KMS-11 (cell line): ENCODE data around the gene WRNIP1.

Experiments
- H2AFZ ChIP-seq: fragments of 200-600 bp; sonication (generic); 2 replicates; pipeline ENCODE4 v1.6.1; 2016; ENCODE audit warnings: antibody characterized with exemption, mixed run types, low read depth
- H3K27ac ChIP-seq: fragments of 200-600 bp; sonication (generic); 2 replicates; pipeline ENCODE4 v1.6.1; 2016; ENCODE audit warnings: mild to moderate bottlenecking, mixed run types
- H3K27me3 ChIP-seq: fragments of 200-600 bp; sonication (generic); 2 replicates; pipeline ENCODE4 v1.6.1; 2017; ENCODE audit warnings: mild to moderate bottlenecking, low read depth, mixed run types, moderate library complexity; ENCODE audit not compliant: insufficient read depth
- H3K36me3 ChIP-seq: fragments of 200-600 bp; sonication (generic); 2 replicates; pipeline ENCODE4 v1.6.1; 2017; ENCODE audit warnings: mild to moderate bottlenecking, mixed run types; ENCODE audit not compliant: insufficient read depth
- H3K4me1 ChIP-seq: fragments of 200-600 bp; sonication (generic); 2 replicates; pipeline ENCODE4 v1.6.1; 2016; ENCODE audit warnings: mild to moderate bottlenecking, low read depth, mixed run types; ENCODE audit not compliant: poor library complexity, severe bottlenecking
- H3K4me2 ChIP-seq: fragments of 200-600 bp; sonication (generic); 2 replicates; pipeline ENCODE4 v1.7.0; 2016; ENCODE audit warnings: mild to moderate bottlenecking, mixed run types
- H3K4me3 ChIP-seq: fragments of 200-600 bp; sonication (generic); IDR thresholded peaks from 2 replicates; pipeline ENCODE4 v1.6.1; 2017; ENCODE audit warnings: low read depth, low read length, mixed read lengths; ENCODE audit not compliant: insufficient read depth
- H3K79me2 ChIP-seq: fragments of 200-600 bp; sonication (generic); 2 replicates; pipeline ENCODE4 v1.6.1; 2016; ENCODE audit warnings: low read depth, mixed run types; ENCODE audit not compliant: insufficient read depth
- H3K9ac ChIP-seq: fragments of 200-600 bp; sonication (generic); 2 replicates; pipeline ENCODE4 v1.6.1; 2016; ENCODE audit warnings: mild to moderate bottlenecking, mixed run types
- H4K20me1 ChIP-seq: fragments of 200-600 bp; sonication (generic); 2 replicates; pipeline ENCODE4 v1.6.1; 2016; ENCODE audit warnings: mild to moderate bottlenecking, mixed run types; ENCODE audit not compliant: insufficient read depth
- TF ChIP-seq, protein P1 (sequence below): fragments of 200-600 bp; sonication (generic); conservative IDR thresholded peaks from 2 replicates; pipeline ENCODE4 v1.6.1; 2017; ENCODE audit warnings: low read depth, mild to moderate bottlenecking, antibody characterized with exemption, low read length, moderate library complexity, mixed read lengths

WRNIP1 gene

DNA sequence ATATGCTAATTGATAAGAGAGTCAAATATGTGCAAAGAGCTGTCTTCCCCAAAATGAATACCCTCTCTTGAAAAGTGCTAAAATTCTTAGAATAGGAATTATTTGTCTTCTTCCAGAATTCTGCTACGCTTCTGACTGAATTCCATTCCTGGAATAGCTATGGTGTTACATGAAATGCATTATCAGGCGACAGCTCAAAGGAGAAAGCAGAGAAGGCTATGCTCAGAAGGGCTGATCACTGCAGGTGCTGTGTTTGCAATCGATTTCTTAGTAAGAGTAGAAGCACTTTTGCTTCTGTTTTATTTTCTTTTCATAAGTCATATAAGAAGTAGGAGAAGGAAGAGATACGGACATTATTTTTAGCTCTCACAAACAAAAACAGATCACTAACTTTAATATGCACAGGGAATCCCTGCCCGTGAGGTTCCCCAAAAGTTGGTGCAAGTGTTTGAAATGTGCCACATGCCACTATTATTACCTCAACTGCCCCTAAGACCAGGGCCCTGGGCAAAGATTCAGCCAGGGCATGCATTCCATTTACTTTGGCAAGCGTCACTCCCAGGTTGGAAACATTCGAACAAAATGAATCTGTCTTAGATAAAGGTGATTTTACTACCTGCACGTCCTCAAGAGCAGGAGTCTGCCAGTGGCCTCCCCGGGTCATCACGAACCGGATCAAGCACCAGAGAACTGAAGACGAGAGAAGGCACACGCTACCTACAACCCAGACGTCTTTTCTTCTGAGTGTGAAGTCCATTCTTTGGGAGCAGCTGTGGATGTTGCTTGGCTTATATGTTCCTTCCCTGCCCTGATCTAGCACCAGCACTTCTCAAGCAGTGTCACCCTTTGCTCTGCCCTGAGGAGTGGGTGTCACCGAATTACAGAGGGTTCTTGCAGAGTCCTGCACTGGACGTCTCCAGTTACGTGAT lies 21.6 kb upstream of the WRNIP1 start:
- Histone ChIP-seq H3K4me3 (no peak overlapping the region), H2AFZ (no peak overlapping the region), H3K79me2 (no peaks in the 10 kb centered on the region), H3K9ac (no peak overlapping the region), H3K4me1 (no peaks in the 10 kb centered on the region), H3K27ac (no peak overlapping the region), H3K36me3 (no peaks in the 10 kb centered on the region), H4K20me1 (no peaks in the 10 kb centered on the region), H3K27me3 (no peaks in the 10 kb centered on the region), H3K4me2 (no peak overlapping the region)
- TF ChIP-seq, protein P1, sequence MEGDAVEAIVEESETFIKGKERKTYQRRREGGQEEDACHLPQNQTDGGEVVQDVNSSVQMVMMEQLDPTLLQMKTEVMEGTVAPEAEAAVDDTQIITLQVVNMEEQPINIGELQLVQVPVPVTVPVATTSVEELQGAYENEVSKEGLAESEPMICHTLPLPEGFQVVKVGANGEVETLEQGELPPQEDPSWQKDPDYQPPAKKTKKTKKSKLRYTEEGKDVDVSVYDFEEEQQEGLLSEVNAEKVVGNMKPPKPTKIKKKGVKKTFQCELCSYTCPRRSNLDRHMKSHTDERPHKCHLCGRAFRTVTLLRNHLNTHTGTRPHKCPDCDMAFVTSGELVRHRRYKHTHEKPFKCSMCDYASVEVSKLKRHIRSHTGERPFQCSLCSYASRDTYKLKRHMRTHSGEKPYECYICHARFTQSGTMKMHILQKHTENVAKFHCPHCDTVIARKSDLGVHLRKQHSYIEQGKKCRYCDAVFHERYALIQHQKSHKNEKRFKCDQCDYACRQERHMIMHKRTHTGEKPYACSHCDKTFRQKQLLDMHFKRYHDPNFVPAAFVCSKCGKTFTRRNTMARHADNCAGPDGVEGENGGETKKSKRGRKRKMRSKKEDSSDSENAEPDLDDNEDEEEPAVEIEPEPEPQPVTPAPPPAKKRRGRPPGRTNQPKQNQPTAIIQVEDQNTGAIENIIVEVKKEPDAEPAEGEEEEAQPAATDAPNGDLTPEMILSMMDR, result no peak

DNA sequence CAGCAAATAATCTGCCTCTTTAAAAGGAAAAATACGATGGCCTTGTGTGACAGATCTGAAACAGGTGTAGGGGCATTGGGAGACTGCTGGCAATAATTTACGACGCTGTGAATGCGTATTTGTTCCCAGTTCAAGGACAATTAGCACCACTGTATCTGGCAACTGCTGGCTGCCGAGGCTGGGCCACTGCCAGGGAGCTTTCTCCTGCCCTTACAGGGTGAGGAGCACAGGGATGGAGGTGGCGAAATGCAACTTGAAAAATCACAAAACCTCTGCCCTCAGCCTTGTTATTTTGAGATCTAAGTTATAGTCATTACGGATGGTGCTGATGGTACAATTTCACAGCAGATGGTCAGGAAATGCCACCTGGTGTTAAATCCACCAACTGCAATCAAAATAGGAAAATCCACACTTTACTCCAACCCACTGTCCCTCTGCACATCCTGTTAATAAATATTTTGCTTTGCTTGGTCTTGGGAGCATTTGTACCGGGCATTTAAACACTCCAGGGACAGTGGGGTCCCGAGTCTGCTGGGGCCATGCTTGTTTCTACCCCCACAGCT lies 20.9 kb upstream of the WRNIP1 start:
- no peak overlapping the region for H3K4me3 ChIP-seq
- H3K9ac ChIP-seq, result no peak overlapping the region
- H3K4me1 ChIP-seq, result no peaks in the 10 kb centered on the region
- H4K20me1 ChIP-seq, result no peaks in the 10 kb centered on the region
- H3K36me3 ChIP-seq, result no peaks in the 10 kb centered on the region
- no peak overlapping the region for H3K4me2 ChIP-seq
- no peaks in the 10 kb centered on the region for H3K27me3 ChIP-seq
- H3K79me2 ChIP-seq, result no peaks in the 10 kb centered on the region
- TF ChIP-seq, protein P1, result 0 out of 2 replicates have a peak, but pooled peaks have one; percentile 20
- no peak overlapping the region for H2AFZ ChIP-seq
- H3K27ac ChIP-seq, result no peak overlapping the region

DNA sequence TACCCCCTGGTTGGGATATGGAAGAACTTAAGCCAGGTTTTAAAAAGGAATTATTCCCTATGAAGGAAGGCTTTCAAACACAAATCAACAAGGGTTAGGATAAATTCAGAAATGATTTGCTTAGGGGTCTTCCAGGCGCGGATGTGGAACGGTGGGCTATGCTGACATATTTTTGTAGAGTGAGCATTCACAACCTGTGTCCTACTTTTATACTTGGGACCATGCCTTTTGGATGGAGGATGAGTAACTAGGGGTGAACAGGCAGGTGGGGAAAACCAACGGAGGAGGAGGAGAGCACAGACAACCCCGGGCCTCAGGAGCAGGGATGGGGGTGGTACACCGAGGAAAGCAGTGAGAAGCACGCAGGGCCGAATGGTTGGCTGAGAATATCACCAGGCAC lies 20.4 kb upstream of the WRNIP1 start:
- TF ChIP-seq, protein P1, result no peak
- Histone ChIP-seq H3K4me3 (no peak overlapping the region), H4K20me1 (no peaks in the 10 kb centered on the region), H3K9ac (no peak overlapping the region), H3K4me2 (no peak overlapping the region), H3K27ac (no peak overlapping the region), H3K4me1 (no peaks in the 10 kb centered on the region), H3K36me3 (no peaks in the 10 kb centered on the region), H3K27me3 (no peaks in the 10 kb centered on the region), H2AFZ (no peak overlapping the region), H3K79me2 (no peaks in the 10 kb centered on the region)

DNA sequence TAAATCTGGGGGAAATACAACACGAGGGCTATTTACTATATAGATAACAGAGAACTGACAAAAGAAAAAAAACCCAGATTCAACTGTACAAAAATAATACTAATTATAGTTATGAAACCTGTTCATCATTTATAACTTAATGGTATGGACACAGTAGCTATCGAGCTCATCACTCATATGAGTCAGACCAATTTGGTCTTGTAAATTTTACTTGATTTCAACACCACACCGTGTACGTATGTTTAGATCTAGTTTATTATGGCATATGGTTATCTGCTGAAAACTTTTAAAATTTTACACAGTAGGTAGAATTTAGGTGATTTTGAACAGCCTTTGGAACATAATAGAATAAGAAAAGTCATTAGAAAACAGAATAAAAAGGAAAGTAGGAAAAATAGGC lies 19.9 kb upstream of the WRNIP1 start:
- no peaks in the 10 kb centered on the region for H4K20me1 ChIP-seq
- H3K27me3 ChIP-seq, result no peaks in the 10 kb centered on the region
- no peak overlapping the region for H2AFZ ChIP-seq
- H3K27ac ChIP-seq, result no peak overlapping the region
- H3K4me2 ChIP-seq, result no peak overlapping the region
- H3K4me3 ChIP-seq, result no peak overlapping the region
- TF ChIP-seq, protein P1, result no peak
- no peak overlapping the region for H3K9ac ChIP-seq
- H3K36me3 ChIP-seq, result no peaks in the 10 kb centered on the region
- H3K4me1 ChIP-seq, result no peaks in the 10 kb centered on the region
- no peaks in the 10 kb centered on the region for H3K79me2 ChIP-seq
